Measurements from ENCODE around the gene TGFBR1.

TGFBR1 gene

DNA sequence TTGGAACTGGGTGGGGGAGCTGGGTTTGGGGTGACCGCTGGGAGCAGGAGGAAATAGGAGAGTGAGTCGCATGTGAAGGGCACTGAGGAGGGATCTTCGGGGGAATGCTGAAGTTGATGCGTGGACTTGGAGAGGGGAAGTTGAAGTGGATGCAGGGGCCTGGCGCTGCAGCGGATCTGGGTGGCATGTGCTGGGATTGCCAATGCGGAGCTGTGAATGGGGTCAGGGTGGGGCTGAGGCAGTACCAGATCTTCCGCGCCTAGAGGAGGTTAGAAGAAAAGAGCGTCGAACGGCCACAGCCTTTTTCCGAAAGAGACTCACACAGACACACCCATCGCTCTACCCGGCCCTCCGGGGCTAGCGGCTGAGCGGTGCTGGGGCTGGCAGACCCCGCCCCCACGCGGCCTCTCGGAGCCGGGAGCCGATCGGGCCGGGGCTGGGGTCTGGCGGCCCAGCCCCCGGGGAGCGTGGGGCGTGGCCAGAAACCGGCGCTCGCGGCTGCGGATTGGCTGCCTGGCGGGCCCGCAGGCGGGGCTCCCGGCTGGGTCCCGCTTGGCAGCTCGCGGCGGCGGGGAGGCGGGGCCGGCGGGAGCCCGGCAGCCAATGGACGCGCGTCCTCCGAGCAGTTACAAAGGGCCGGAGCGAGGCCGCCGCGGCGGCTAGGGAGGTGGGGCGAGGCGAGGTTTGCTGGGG is at the start of gene TGFBR1:
TSS of gene TGFBR1 (plus strand) at position 655 of the 693 bp plus-strand sequence. CDS start 93 bp downstream, outside the sequence.
- DNase-seq = peak; percentile 36

DNA sequence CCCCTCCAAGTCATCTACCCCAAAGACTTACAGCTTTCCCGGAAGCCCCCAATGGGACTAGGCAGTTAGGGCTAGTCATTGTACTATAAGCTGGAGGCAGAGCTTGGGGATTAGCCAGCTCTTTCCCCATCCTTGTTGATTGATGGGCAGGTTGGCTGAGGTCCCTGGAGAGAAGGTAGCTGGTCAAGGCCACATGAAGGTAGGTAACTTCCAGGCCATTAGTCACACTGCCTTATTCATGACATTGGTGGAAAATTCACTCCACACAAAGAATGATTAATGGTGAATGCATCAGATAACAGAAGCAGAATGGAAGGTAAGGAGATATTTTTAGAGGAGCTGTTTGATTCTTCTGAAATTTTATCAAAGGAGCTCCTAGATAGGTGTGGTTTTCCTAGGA is 49.5 kb upstream of the TGFBR1 start:
- no peak for DNase-seq

DNA sequence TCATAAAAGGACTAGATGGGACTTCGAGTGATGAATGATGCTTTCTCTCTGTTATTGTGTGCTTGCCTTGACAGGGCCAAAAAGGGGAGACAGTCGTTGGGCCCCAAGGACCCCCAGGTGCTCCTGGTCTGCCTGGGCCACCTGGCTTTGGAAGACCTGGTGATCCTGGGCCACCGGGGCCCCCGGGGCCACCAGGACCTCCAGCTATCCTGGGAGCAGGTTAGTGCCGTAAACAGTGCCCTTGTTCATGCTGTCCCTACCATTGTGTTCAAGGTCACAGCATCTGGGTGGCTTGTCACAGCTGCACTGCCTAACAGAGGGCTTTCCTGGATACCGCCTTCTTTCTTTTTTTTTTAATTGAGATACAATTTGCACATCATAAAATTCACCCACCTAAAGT is 48.7 kb upstream of the TGFBR1 start:
- no peak for DNase-seq

DNA sequence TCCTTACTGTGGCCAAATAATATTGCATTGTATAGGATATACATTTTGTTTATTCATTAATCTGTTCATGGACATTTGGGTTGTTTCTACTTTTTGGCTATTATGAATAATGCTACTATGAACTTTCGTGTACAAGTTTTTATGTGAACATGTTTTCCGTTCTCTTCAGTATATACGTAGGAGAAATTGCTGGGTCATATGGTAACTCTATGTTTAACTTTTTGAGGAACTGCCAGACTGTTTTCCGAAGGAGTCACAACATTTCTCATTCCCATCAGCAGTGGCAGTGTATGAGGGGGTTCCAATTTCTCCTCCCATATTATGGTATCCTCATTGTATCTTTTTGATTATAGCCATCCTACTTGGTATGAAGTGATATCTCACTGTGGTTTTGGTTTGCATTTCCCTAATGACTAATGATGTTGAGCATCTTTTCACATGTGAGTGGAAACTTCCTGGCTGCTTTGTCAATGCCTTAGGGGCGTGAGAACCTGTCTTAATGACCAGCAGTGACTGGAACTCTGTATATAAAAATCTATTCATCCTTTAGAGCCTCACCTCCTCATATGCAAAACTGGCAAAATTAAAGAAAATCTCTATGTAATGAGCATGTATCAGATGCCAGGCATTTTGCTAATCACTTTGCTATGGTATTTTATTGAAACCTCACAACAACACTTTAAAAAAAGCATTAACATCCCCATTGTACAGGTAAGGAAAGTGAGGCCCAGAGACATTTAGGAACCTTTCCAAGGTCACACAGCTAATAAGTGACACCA is 47.8 kb upstream of the TGFBR1 start:
- no peak for DNase-seq

DNA sequence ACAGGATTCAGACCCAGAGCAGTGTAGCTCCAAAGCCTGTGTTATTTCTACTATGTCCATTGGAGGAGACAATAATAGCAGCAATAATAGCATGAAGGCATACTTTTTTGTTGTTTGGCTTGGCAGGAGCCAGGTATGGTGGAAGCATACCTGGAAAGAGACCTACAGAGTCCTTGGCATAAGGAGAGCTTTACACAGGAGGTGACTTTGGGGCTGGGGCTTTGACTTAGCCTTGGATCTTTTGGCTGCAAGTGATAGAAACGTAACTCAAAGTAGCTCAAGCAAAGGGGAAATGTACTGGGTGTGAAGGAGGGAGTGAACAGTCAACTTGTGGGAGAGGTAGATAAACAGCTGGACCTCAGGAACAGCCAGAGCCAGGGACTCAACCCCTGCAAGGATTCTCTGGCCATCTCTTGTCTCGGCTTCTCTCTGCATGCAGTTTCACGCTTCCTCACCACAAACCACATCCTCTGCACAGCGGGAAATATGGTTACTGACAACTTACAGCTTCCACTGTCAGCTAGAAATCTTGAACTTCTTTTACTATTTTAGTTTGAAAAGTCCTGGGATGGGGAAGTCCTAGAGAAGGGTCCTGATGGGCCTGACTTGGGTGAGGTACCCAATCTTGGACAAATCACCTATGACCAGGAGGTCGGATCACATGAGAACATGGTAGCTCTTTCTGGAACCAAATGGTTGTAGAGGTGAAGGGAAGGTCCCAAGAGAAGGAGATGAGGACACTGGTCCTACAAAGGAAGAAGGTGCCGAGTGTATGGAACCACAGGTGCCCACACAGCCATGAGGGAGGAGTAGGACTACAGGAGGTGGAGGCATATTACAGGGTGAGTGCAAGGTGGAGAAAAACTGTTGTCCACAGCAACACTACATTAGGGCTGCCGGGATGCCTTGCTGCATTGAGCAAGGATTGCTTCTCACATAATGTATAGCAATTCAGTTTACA is 47.0 kb upstream of the TGFBR1 start:
- no peak for DNase-seq

DNA sequence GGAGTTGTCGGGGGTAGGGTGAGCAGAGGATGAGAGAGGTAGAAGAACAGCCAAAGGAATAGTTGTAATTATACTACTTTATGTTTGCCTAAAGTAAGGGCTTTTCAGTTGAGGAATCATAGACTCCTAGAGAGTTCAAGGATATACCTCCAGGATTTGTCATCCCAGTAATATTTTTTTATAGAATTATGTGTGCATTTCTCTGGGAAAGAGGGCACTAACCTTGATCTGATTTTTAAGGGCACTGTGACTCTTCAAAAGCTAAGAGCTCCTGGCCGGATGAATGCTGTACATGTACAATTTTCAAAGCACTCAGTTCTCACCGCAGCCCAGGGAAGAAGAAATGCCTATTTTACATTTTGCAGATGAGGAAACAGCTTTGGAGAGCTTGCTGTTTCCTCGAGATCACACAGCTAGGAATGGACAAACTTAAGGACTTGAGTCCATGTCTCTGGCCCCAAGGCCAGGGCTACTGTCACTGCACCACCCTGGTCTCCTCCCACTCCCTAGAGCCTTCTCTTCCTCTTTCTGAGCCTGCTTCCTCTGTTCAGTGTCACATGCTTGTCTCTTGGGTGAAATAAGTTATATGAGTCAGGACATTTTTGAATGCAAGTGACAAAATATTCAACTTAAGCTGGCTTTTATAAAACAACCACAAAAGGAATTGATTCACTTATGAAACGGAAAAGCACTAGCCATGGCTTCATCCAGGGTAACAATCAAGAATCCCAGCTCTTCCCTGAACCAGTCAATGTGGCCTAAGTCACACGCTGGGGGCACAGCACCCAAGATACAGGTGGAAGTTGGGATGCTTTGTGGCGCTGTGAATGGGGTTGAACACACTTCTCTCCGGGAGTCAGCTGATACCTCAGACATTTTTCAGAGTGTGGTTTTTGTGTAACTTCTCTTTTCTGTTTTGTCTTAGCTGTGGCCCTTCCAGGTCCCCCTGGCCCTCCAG is 45.7 kb upstream of the TGFBR1 start:
- DNase-seq = no peak

DNA sequence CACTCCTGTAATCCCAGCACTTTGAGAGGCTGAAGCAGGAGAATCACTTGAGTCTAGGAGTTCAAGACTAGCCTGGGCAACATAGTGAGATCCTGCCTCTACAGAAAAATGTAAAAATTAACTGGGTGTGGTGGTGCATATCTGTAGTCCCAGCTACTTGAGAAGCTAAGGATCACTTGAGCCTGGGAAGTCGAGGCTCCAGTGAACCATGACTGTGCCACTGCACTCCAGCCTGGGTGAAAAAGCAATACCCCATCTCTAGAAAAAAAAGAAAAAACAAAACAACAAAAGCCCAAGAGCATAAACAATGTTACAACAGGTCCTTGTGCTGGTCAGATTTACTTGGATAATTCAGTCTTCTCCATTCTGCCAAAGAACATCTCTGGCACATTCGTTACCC is 44.3 kb upstream of the TGFBR1 start:
- no peak for DNase-seq

DNA sequence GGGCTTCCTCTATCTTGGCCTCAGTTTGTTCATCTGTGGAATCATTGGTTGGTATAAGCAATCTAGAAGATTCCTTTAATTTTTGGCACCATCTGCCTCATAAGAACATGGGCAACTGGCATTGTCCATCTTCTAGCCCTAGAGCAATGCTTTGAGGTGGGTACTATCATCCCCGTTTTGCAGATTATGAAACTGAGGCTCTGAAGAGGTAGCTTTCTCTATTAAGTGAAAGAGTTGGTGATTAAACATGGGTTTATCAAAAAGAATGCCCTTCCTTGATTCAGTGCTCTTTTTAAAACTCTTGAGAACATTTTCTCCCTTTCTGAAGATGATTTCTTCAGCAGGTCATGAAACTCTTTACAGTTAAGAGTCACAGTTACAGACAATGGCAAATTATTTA is 42.4 kb upstream of the TGFBR1 start:
- no peak for DNase-seq

DNA sequence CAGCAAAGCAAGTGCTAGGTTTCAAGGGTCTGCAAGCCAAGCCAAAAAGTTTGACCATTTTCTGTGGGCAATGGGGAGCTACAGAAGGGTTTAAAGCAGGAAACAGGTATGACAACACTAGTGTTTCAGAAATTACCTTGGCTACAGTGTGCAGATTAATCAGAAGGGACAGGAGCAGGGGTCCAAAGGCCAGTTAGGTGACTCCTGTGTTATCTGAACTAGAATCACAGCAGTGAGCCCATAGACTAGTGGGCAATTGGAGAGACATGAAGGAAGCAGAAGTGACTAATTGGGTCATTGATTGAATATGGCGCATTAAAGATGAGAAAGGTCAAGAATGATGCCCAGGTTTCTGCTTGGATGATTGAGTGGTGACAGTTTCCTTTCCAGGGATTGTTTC is 41.4 kb upstream of the TGFBR1 start:
- DNase-seq = no peak

DNA sequence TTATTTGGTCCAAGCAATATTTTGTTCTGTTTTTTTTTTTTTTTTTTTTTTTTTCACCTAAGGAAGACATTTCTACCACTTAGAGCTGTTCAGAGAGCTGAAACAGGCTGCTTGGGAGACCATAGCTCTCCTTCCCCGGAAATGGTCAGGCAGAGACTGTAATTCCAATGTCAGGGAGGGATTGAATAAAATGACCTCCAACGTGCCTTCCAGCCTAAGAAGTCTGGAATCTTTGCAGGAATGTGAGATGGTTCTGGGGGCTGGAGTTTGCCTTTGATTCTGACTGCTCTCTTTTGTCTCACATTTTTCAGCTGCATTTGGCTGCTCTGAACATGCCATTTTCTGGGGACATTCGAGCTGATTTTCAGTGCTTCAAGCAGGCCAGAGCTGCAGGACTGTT is 38.3 kb upstream of the TGFBR1 start:
- DNase-seq = no peak

DNA sequence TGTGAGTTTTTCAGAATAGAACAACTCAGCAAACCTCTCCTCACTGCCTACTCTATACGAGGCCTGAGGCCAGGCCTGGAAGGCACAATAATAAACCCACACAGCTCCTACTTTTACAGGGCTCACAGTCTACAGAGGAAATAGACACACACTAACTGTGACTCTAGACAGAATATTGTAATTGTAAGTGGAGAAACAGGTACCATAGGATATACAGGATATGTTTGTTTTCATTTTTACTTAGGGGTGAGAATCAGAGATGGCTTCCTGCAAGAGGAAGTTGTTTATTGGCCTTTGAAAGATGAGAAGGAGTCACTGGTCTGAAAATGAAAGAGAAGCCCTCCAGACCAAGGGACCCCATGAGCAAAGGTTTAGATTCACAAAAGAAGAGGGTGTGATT is 35.8 kb upstream of the TGFBR1 start:
- DNase-seq = no peak

DNA sequence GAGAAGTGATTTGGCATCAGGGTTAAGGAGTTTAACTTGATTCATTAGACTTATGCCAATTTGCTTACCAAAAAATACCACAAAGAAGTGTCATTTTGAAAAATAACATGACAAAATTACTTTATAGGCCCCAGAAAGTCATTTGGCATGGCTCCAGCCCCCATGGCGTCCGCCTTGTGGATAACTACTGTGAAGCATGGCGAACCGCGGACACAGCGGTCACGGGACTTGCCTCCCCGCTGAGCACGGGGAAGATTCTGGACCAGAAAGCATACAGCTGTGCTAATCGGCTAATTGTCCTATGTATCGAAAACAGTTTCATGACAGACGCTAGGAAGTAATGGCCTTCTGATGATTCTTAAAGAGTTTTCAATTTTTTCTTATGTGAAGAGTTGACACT is 35.4 kb upstream of the TGFBR1 start:
- DNase-seq = no peak

DNA sequence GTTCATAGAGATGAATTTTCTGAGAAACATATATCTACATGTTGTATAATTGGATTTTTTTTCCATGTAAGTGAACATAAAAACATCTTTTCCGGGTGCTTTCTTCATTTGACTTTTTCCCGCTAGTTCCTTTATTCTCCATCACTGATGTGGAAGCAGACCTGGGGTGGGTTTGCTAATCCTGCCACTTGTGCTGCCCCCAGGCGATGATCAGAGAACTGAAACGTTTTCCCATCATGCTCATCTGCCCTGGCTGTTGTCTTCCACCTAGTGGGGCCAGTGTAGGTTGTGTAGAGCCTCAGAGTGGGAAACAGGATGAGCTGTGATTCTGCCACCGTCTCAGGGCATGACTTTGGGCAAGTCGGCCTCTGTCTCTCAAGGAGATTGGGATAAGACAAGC is 34.2 kb upstream of the TGFBR1 start:
- DNase-seq = no peak

DNA sequence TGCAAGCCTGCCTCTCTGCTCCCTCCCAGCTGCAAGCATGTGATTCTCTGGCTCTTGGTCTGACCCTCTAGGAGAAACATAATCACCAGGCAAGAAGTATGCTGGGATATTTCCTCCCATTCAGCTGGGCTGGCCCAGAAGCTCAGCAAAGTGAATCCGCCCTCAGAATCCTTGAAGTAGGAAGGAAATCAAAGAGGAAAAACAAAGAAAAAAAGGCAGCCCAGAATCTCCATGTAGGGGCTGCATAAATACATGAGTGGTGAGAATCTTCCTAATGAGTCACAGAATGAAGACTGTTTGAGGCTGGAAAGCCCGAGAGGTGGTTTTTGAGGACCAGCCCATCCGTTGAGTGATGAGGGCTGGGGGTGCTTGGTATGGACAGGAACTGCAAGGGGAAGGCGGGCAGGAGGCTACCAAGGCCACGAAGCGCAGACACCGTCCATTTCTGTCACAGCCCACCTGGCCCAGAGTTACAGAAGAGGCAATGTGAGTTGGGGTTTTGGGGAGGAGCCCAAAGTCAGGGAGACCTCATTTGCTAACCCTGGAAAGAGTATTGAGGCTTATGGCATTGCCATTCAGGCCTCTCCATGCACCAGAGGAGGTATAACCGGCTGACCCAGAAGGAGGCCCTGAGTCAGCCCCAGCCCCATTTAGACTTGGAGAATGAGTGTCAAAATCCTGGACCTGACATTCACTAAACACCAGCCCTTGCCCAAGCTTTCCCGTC is 33.4 kb upstream of the TGFBR1 start:
- DNase-seq = no peak

DNA sequence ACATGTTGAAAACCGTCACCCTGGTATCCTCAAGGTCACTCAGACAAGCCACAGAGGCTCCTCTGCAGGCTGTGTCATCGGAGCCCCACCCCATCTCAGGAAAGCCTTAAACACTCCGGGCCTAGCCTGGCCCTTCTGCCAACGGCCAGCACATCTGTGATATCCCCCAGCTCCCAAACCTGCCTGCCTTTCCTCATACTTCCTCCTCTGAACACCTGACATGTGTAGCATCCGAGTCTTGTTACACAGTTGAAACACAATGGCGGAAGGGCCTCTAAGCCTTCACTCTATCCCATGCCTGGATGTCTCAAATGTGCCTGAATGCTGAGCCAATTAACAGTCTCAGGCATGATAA is 32.9 kb upstream of the TGFBR1 start:
- no peak for DNase-seq

DNA sequence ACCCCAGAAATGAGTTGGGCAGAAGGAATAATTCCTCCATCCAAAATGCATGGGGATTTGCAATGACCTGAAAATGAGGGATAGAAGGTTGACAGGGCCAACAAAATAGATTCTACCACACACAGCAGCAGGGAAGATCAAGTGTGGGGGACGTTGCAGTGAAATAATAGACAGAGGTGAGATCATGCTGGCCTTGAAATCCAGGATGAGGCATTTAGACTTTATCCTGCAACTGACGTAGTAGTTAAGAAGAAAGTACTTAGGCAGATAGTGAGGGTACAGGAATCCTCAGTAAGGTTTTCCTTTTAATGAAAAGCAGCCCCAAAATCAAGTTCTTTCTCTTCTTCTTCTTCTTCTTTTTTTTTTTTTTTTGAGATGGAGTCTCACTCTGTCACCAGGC is 31.6 kb upstream of the TGFBR1 start:
- no peak for DNase-seq

DNA sequence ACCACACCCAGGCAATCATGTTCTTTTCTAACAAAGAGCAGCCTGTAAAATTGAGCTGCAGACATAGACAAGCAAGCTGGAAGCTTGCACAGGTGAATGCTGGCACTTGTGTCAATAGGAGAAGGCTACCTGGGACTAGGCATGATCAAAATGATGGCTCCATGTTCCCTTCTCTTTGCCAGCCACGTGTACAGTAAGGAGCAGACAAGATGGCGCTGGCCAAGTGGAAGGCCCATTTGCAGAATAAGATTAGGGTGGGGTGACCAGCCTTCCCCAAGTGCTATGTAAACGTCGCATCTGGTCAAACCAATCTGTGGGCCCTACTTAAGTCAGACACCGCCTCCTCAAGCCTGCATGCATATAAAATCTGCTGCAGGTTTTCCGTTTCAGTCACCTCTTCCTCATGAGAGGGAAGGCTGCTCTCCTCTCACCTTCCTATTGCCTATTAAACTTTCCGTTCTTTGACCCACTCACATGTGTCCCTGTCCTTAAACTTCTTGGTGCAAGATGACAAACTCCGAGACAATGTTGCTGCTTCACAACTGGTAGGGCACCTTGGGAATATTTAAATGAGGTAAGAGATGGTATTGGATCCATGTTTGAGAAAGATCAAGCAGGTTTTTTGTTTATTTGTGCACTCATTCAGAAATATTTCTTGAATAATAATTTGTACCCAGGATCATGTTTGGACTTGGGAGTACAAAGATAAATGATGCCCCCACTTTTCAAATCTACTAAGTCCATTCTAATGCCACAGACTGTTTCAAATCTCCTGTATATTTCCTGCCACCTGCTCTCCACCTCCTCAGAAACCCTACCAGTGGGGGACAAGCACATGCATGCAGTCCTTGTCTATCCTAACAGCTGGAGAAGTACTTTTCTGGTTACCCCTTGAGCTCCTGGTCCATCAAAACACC is 30.7 kb upstream of the TGFBR1 start:
- no peak for DNase-seq

DNA sequence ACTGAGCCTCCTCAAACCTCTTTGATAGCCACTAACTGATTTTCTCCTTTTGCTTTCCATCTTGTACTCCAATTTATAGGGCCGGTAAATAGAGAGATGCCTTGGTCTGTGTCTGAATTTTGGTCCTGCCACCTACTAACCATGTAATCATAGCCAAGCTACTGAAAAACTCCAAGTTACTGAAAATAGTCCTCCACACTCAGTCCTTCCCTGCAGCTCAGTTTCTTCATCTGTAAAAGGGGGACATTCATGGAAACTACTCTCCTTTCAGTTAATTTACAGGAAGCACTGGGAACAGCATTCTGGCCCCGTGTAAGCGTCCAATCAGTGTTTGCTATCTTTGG is 30.0 kb upstream of the TGFBR1 start:
- DNase-seq = no peak

DNA sequence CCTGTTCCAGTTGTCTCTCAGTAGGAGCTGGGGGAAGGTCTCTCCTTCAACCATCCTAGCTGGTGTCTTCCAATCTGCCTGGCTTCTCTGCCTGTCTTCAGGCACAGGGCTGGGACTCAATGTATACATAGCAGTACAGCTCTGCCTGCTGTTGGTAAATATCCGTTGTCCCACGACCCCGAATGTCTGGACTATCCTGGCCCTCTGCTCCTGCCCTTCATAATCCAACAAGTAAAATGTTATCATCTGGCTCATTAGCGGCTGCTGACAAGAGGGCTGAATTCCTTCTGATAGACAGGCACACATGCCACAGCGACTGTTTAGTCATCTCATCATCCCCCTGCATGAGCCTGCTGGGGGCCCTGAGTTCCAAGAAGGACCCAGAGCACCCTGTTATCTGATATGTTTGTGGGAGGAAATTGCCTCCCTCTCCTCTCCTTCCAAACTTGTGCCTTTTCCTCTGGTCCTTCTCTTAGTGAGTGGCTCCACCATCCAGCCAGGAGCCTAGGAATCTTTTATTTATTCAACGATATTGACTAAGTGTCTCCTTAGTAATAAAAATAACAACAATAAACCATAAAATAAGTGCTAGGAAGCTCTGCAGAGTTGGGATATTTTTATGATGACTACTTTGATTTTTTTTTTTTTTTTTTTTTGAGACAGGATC is 29.5 kb upstream of the TGFBR1 start:
- DNase-seq = no peak

DNA sequence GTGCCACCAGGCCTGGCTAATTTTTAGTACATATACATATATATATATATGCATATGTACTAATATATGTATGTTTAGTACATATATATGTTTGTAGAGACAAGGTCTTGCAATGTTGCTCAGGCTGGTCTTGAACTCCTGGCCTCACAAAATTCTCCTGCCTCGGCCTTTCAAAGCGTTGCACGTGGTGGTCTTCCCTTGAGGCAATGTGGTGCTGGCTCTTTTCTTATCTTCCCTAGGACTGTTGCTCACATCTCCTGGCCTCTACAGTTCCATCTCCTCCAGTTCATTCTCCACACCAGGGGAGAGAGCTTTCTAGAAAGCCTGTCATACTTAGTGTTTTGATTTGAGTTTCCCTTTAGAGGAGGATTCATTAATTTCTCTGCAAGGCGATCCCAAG is 28.9 kb upstream of the TGFBR1 start:
- DNase-seq = no peak
